NCI-H748 (cell line): ENCODE results near the gene LRRC18.

Experiments used
- DNase-seq: peaks from one replicate; lab custom pipeline; 2025; ENCODE audit not compliant: unreplicated experiment; lab: John Stamatoyannopoulos, UW

The LRRC18 gene

GRCh38 chr10:48946891-48947500 lies 7.4 kb upstream of the LRRC18 start:
- DNase-seq: no peak

- no peak for DNase-seq
Measured at GRCh38 chr10:48946332-48946731, 6.7 kb upstream of the LRRC18 start.

- no peak for DNase-seq
Measured at GRCh38 chr10:48945441-48946130, 5.9 kb upstream of the LRRC18 start.

- DNase-seq: no peak
Measured at GRCh38 chr10:48944171-48944570, 4.5 kb upstream of the LRRC18 start.

- DNase-seq: no peak
Measured at GRCh38 chr10:48943096-48943495, 3.5 kb upstream of the LRRC18 start.

- DNase-seq: no peak
Measured at GRCh38 chr10:48941427-48942075, 1.9 kb upstream of the LRRC18 start.

GRCh38 chr10:48940958-48941357 lies 1.3 kb upstream of the LRRC18 start:
- no peak for DNase-seq

GRCh38 chr10:48940372-48940771 lies 732 bp upstream of the LRRC18 start:
- DNase-seq: no peak

GRCh38 chr10:48938990-48939536 lies 577 bp downstream of the LRRC18 start:
- DNase-seq: no peak

GRCh38 chr10:48938281-48938680 lies 1.4 kb downstream of the LRRC18 start:
- DNase-seq: no peak

- no peak for DNase-seq
Measured at GRCh38 chr10:48937796-48938195, 1.8 kb downstream of the LRRC18 start.

- no peak for DNase-seq
Measured at GRCh38 chr10:48935577-48935976, 4.1 kb downstream of the LRRC18 start.

GRCh38 chr10:48934672-48935501 lies 4.8 kb downstream of the LRRC18 start:
- DNase-seq: no peak

GRCh38 chr10:48932831-48933664 lies 6.6 kb downstream of the LRRC18 start:
- DNase-seq: no peak

- DNase-seq: no peak
Measured at GRCh38 chr10:48931188-48931587, 8.5 kb downstream of the LRRC18 start.

- no peak for DNase-seq
Measured at GRCh38 chr10:48929413-48929990, 10.1 kb downstream of the LRRC18 start.

- DNase-seq: no peak
Measured at GRCh38 chr10:48926764-48927540, 12.7 kb downstream of the LRRC18 start.

- no peak for DNase-seq
Measured at GRCh38 chr10:48926255-48926654, 13.4 kb downstream of the LRRC18 start.

- DNase-seq: no peak
Measured at GRCh38 chr10:48924988-48925387, 14.7 kb downstream of the LRRC18 start.
